ENCODE results near the gene SPTSSA.
"Not testable (repeated sequence)": the region's sequence is repeated elsewhere in the genome, so short reads cannot be mapped to it uniquely, and the experiment has no call there.

Gene SPTSSA

GRCh38 chr14:34470319-34470718 lies 8.3 kb upstream of the SPTSSA start:
- no peak for DNase-seq

- DNase-seq, result no peak
Observed at GRCh38 chr14:34466691-34467090, 4.7 kb upstream of the SPTSSA start.

- DNase-seq, result peak; percentile 51
Observed at GRCh38 chr14:34465069-34465859, 3.2 kb upstream of the SPTSSA start.

DNA sequence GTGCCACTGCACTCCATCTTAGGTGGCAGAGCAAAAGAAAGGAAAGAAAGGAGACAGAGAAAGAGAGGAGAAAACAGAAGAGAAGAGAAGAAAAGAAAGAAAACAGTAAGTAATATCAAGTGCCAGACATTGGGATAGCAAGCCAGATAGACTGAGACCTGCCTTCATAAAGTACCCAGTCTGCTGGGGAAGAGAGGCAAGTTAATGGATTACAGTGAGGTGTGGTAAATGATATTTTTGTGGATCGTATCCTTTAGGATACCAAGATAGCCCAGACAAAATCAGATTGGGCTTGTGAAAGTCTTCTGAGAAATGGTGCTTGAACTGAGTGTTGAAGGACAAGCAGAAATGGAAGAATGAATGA lies 1.5 kb upstream of the SPTSSA start:
- DNase-seq, result no peak

GRCh38 chr14:34461334-34462131 lies 507 bp downstream of the SPTSSA start:
- peak; percentile 52 for DNase-seq

- peak; percentile 34 for DNase-seq
Observed at GRCh38 chr14:34460841-34461240, 1.2 kb downstream of the SPTSSA start.

- no peak for DNase-seq
Observed at GRCh38 chr14:34460295-34460694, 1.7 kb downstream of the SPTSSA start.

- DNase-seq, result no peak
Observed at GRCh38 chr14:34457186-34457585, 4.9 kb downstream of the SPTSSA start.

DNA sequence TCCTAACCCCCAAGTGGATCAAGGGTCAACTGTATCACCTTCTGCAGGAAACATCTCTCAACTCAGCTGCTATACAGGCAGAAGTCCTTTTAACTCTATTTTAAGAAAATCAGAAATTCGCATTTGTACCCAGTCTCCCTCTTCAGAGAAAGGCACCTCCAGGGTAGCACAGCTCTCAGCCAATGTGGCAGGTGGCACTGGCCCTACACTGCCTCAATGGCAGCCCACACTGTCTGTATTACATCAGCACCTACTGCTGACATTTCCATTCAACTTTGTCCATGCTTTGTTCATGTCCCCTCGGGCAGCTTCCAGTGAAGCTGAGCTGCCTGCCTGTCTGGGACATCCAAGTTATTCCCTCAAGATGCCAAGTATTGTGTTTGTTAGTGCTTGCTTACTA lies 8.8 kb downstream of the SPTSSA start:
- DNase-seq, result no peak

DNA sequence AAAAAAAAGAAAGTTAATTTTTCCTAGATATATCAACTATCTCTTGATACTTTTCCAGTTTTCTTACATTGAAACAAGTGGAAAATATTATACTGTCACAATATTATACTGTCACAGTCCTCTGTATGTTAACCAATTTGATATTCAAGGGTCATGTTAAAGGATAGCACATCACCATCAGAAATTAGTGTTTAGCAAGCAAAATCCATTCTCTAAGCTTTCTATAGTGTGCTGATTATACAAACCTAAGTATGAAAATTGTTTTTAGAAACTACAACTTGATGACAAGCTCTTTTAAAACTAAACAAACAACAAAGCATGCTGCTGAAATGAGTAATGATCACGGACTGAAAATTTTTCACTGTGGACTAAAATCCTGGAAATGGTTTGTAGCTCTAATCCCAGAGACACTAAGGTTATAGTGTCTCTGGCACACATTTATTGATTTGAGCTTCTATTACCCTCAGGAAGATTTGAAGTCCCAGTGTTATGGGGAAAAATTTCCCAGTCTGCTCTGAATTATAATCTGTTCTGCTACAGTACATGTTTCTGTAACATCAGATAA lies 9.7 kb downstream of the SPTSSA start:
- DNase-seq, result no peak

GRCh38 chr14:34450958-34451357 lies 11.1 kb downstream of the SPTSSA start:
- no peak for DNase-seq

GRCh38 chr14:34450542-34450915 lies 11.5 kb downstream of the SPTSSA start:
- DNase-seq, result no peak

- DNase-seq, result no peak
Observed at GRCh38 chr14:34449819-34450541, 12.1 kb downstream of the SPTSSA start.

GRCh38 chr14:34439090-34439489 lies 22.9 kb downstream of the SPTSSA start:
- DNase-seq, result no peak

DNA sequence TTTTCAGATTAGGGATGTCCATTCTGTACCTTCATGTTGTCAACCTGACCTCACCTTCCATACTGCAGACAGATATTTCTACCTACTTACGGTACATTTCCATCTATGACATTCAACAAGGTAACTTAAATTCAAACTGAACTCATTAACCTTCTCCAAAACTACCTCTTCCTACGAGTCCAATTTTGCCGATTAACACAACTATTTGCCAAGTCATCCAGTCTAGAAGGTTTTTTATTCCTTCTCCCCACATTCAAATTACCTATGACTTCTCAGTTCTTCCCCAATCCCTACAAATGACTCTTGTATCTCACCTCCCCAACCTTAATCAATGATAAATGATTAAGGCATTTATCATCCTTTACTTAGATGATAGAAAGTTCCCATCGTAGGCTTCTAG lies 23.6 kb downstream of the SPTSSA start:
- DNase-seq, result no peak

DNA sequence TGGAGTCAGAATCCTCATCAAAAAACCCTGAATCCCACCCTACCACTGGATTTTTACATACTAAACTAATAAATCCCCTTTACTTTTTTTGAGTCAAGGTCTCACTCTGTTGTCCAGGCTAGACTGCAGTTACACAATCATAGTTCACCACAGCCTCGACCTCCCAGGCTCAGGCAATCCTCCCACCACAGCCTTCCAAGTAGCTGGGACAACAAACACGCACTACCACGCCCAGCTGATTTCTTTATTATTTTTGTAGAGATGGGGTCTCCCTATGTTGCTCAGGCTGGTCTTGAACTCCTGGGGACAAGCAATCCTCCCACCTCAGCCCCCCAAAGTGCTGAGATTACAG lies 24.3 kb downstream of the SPTSSA start:
- DNase-seq, result no peak

GRCh38 chr14:34436960-34437728 lies 24.9 kb downstream of the SPTSSA start:
- peak; percentile 28 for DNase-seq

GRCh38 chr14:34436118-34436905 lies 25.7 kb downstream of the SPTSSA start:
- DNase-seq, result peak; percentile 90

GRCh38 chr14:34433957-34434356 lies 28.1 kb downstream of the SPTSSA start:
- no peak for DNase-seq

DNA sequence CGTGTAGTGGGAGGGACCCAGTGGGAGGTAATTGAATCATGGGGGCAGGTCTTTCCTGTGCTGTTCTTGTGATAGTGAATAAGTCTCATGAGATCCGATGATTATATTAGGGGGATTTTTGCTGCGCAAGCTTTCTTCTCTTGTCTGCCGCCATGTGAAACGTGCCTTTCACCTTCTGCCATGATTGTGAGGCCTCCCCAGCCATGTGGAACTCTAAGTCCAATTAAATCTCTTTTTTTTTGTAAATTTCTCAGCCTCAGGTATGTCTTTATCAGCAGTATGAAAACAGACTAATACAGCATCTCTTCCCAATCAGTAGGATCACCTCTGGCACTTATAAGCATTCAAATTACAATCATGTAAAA lies 34.0 kb downstream of the SPTSSA start:
- not testable (repeated sequence) for DNase-seq

DNA sequence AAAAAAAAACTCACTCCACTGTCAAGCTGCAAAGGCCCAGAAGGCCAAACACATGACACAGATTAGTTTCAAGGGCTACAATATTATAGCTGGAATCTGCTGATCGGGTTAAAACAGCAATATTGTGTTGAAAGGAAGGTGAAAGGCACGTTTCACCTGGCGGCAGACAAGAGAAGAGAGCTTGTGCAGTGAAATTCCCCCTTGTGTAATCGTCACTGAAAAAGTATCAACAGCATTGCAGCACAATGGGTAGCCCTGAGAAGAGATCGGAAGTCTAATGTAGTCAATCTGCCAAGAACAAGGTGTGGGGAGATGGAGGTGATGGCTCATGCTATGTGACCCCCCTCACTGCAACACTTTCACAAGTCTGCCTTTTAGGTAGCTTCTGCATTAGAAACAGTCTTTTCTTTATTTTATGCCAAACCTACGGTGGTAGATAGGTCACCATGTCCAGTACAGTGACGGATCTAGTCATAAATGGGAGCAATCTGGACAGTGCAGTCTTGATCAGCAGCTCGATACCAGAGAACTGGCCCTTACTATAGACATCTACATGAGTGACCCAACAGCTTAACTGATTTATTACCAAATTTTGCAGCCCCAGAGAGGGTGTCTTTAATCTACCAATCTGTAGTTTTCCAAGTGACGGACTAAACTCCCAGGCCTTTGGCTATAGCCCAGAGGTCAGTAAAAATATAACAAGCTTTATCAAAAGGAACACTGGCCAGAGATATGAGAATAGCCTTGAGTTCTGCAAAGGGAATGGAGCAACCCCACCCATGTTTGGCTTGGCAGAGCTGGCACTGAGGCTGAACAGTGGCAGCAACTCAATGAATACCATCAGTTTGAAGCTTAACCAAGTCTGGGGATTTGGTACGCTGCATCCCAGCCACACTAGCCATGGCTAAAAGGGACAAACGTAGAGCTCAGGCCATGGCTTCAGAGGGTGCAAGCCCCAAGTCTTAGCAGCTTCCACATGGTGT lies 35.4 kb downstream of the SPTSSA start:
- no peak for DNase-seq

Measured in HCEC 1CT (cell line).